Neural cell (in vitro differentiated cells): ENCODE measurements around the gene TMED9. TPM values are rescaled to one million over a fixed set of nuclear protein-coding genes. Genes with fewer than 3 reads are reported as not detected.

Experiments
- H2AFZ ChIP-seq: fragments of 200-600, 300-800 bp; sonication (generic), shearing (Covaris generic); 2 replicates; pipeline ENCODE4 v1.6.0; 2014; ENCODE audit warnings: low read depth, mild to moderate bottlenecking, antibody characterized with exemption, low read length, moderate library complexity
- H3F3A ChIP-seq: fragments of 200-600 bp; shearing (Covaris generic); 2 replicates; pipeline ENCODE4 v1.6.1; 2016; ENCODE audit warnings: mild to moderate bottlenecking, moderate library complexity, mixed read lengths, antibody characterized with exemption, low read length; ENCODE audit not compliant: insufficient read depth, poor library complexity, severe bottlenecking
- H3K27ac ChIP-seq: fragments of 200-600, 300-800 bp; sonication (generic), shearing (Covaris generic); 2 replicates; pipeline ENCODE4 v1.5.1; 2014; ENCODE audit warnings: mild to moderate bottlenecking, low read length, moderate library complexity
- H3K27me3 ChIP-seq: fragments of 300-800, 200-600 bp; sonication (generic), shearing (Covaris generic); 2 replicates; pipeline ENCODE4 v1.6.0; 2014; ENCODE audit warnings: mild to moderate bottlenecking, low read depth, low read length, moderate library complexity; ENCODE audit not compliant: insufficient read depth
- H3K36me3 ChIP-seq: fragments of 300-800, 200-600 bp; sonication (generic), shearing (Covaris generic); 2 replicates; pipeline ENCODE4 v1.5.1; 2014; ENCODE audit warnings: mild to moderate bottlenecking, antibody characterized with exemption, low read length, moderate library complexity; ENCODE audit not compliant: insufficient read depth
- H3K4me2 ChIP-seq: fragments of 300-800, 200-600 bp; sonication (generic), shearing (Covaris generic); 2 replicates; pipeline ENCODE4 v1.6.0; 2014; ENCODE audit warnings: mild to moderate bottlenecking, low read length
- H3K4me3 ChIP-seq: fragments of 300-800, 200-600 bp; sonication (generic), shearing (Covaris generic); 2 replicates; pipeline ENCODE4 v1.5.1; 2014; ENCODE audit warnings: mild to moderate bottlenecking, low read length, moderate library complexity
- H3K79me2 ChIP-seq: fragments of 200-600 bp; shearing (Covaris generic); replicated peaks from 2 replicates; pipeline ENCODE4 v1.6.0; 2014; ENCODE audit warnings: mild to moderate bottlenecking, low read length, moderate library complexity; ENCODE audit not compliant: insufficient read depth
- H3K9ac ChIP-seq: fragments of 300-800, 200-600 bp; sonication (generic), shearing (Covaris generic); 2 replicates; pipeline ENCODE4 v1.6.1; 2016; ENCODE audit warnings: mild to moderate bottlenecking, low read length, mixed read lengths
- H3K9me2 ChIP-seq: fragments of 200-600 bp; shearing (Covaris generic); 2 replicates; pipeline ENCODE4 v1.6.1; 2016; ENCODE audit warnings: mild to moderate bottlenecking, low read length, mixed read lengths; ENCODE audit not compliant: insufficient read depth
- H3K9me3 ChIP-seq: fragments of 200-600, 300-800 bp; sonication (generic), shearing (Covaris generic); 2 replicates; pipeline ENCODE4 v1.6.1; 2016; ENCODE audit warnings: mild to moderate bottlenecking, mixed run types, low read length, moderate library complexity, mixed read lengths
- H4K20me1 ChIP-seq: fragments of 200-600 bp; shearing (Covaris generic); 2 replicates; pipeline ENCODE4 v1.6.1; 2016; ENCODE audit warnings: mild to moderate bottlenecking, mixed run types; ENCODE audit not compliant: insufficient read depth
- EP300 ChIP-seq: fragments of 450-650 bp; conservative IDR thresholded peaks from 2 replicates; pipeline ENCODE4 v1.6.1; 2014; ENCODE audit warnings: antibody characterized with exemption, mild to moderate bottlenecking, moderate library complexity; ENCODE audit not compliant: poor library complexity, severe bottlenecking
- EZH2 ChIP-seq: fragments of 200-600, 300-800 bp; shearing (Covaris generic), sonication (generic); IDR thresholded peaks from 2 replicates; pipeline ENCODE4 v1.6.1; 2014; ENCODE audit warnings: antibody characterized with exemption, low read length, borderline replicate concordance, mild to moderate bottlenecking; ENCODE audit not compliant: insufficient read depth, poor library complexity, severe bottlenecking
- MXI1 ChIP-seq: fragments of 450-650 bp; conservative IDR thresholded peaks from 2 replicates; pipeline ENCODE4 v1.6.1; 2014; ENCODE audit warnings: antibody characterized with exemption, mild to moderate bottlenecking; ENCODE audit not compliant: poor library complexity, severe bottlenecking
- POLR2AphosphoS5 ChIP-seq: IDR thresholded peaks from 2 replicates; pipeline ENCODE4 v1.6.1; 2012
- RAD21 ChIP-seq: fragments of 450-650 bp; conservative IDR thresholded peaks from 2 replicates; pipeline ENCODE4 v1.6.1; 2014; ENCODE audit warnings: antibody characterized with exemption, mild to moderate bottlenecking, moderate library complexity
- SMC3 ChIP-seq: fragments of 450-650 bp; conservative IDR thresholded peaks from 2 replicates; pipeline ENCODE4 v1.6.1; 2014; ENCODE audit warnings: antibody characterized with exemption, mild to moderate bottlenecking, moderate library complexity; ENCODE audit not compliant: poor library complexity
- TAF1 ChIP-seq: IDR thresholded peaks from 2 replicates; pipeline ENCODE4 v1.6.1; 2012; ENCODE audit warnings: low read depth
- polyA plus RNA-seq: library from polyadenylated mRNA; depleted of rRNA; stranded (reverse); fragments of >200 nt; gene quantifications from 2 replicates; pipeline ENCODE4 v1.2.3, GENCODE V29; 2014
- TF ChIP-seq, protein P1 (sequence below): fragments of 450-650 bp; IDR thresholded peaks from 2 replicates; pipeline ENCODE4 v1.5.1; 2014; ENCODE audit warnings: antibody characterized with exemption, mild to moderate bottlenecking, moderate library complexity; ENCODE audit not compliant: poor library complexity, severe bottlenecking
- TF ChIP-seq, protein P2 (sequence below): IDR thresholded peaks from 2 replicates; pipeline ENCODE4 v1.6.1; 2012; ENCODE audit warnings: borderline replicate concordance

Gene TMED9
- polyA plus RNA-seq, 1 donor from 2014 or later: 59.1 TPM

DNA sequence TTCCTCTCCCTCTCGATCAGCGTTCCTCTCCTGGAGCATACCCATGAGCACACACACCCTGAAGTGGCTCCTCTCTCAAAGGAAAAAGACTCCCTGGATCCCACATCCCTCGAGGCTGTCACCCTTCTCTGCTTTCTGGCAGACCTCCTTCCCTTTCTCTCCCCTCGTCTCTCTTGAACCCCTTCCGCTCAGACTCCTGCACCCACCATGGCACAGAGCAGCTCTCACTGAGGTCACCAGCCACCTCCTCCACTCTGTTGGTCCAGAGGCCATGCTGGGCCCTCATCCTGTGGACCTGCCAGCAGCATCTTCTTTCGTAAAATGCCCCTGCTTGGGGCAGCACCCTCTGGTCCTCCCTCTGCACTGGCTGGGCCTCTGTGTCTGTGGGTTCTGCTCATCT is 13.7 kb downstream of the TMED9 start:
- no peaks in the 10 kb centered on the region for H3K9me2 ChIP-seq
- no peak overlapping the region for H3K9ac ChIP-seq
- H3K36me3 ChIP-seq: no peaks in the 10 kb centered on the region
- no peak for TF ChIP-seq MXI1
- TF ChIP-seq EZH2: no peak
- TF ChIP-seq EP300: no peak
- H3K27ac ChIP-seq: no peak overlapping the region
- H2AFZ ChIP-seq: no peak overlapping the region
- no peaks in the 10 kb centered on the region for H3K9me3 ChIP-seq
- no peaks in the 10 kb centered on the region for H4K20me1 ChIP-seq
- H3K4me3 ChIP-seq: no peak overlapping the region
- no peak overlapping the region for H3K4me2 ChIP-seq
- no peaks in the 10 kb centered on the region for H3K27me3 ChIP-seq
- peaks cover 7% of the 10 kb centered on the region for H3K79me2 ChIP-seq
- H3F3A ChIP-seq: no peaks in the 10 kb centered on the region

DNA sequence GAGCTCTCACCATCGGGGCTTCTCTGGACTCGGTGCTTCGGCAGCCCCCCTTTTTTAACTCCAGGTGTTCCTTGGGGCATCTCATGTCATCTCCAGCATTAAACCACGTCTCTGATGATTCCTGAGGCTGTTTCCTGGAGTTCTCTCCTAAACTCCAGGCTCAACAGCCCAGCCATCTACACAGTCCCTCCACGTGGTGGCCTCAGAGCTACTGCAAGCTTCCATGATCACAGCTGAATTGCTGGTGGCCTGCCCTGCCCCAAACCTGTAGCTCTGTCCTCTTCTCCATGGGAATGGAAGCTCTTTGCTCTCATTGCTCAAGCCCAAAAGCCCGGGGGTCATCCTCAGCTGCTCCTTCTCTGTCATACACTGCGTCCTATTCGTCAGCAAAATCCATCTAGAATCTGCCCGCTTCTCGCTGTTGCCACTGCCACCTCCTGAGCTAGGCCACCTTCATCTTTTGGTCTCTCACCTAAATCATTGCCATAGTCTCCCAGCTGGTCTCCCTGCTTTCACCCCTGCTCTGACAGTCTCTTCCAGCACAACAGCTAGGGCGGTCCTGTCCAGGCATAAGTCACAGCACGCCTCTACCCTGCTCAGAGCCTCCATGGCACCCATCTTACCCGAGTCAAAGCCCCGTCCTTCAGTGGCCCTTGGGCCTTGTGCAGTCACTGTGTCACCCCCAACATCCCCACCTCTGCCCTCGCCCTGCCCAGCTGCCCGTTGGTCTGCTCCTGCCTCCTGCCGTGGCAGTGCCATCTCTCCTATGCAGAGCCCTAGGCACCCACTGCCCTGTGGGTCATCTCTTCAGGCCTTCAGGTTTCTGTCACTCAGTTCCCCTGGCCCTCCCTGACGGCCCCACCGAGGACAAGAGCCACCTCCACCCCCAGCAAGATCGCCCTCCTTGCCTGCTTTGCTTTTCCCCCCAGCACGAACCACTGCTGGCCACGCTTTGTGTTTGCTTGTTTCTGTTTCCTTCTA is 14.4 kb downstream of the TMED9 start:
- Histone ChIP-seq H3K79me2 (peaks cover 2% of the 10 kb centered on the region), H2AFZ (no peak overlapping the region), H3K4me2 (no peak overlapping the region), H3K27me3 (no peaks in the 10 kb centered on the region), H3K27ac (no peak overlapping the region), H3F3A (no peaks in the 10 kb centered on the region), H4K20me1 (no peaks in the 10 kb centered on the region), H3K9me2 (no peaks in the 10 kb centered on the region), H3K9ac (no peak overlapping the region), H3K4me3 (no peak overlapping the region), H3K36me3 (no peaks in the 10 kb centered on the region), H3K9me3 (no peaks in the 10 kb centered on the region)
- TF ChIP-seq EZH2 (no peak), EP300 (no peak), POLR2AphosphoS5 (no peak)
- TF ChIP-seq, protein P1, sequence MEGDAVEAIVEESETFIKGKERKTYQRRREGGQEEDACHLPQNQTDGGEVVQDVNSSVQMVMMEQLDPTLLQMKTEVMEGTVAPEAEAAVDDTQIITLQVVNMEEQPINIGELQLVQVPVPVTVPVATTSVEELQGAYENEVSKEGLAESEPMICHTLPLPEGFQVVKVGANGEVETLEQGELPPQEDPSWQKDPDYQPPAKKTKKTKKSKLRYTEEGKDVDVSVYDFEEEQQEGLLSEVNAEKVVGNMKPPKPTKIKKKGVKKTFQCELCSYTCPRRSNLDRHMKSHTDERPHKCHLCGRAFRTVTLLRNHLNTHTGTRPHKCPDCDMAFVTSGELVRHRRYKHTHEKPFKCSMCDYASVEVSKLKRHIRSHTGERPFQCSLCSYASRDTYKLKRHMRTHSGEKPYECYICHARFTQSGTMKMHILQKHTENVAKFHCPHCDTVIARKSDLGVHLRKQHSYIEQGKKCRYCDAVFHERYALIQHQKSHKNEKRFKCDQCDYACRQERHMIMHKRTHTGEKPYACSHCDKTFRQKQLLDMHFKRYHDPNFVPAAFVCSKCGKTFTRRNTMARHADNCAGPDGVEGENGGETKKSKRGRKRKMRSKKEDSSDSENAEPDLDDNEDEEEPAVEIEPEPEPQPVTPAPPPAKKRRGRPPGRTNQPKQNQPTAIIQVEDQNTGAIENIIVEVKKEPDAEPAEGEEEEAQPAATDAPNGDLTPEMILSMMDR: no peak

DNA sequence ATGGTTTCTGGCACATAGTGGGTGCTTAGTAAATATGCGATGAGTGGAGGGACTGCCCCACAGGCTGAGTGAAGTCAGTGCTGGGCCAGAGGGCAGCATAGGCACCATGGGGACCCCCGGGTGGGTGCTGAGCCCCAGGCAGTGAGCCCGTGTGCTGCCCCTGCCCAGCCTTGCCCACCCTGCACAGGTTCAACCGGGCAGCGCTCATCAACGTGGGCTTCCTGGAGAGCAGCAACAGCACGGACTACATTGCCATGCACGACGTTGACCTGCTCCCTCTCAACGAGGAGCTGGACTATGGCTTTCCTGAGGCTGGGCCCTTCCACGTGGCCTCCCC is 15.1 kb downstream of the TMED9 start:
- H3K9me2 ChIP-seq: no peaks in the 10 kb centered on the region
- no peaks in the 10 kb centered on the region for H4K20me1 ChIP-seq
- no peaks in the 10 kb centered on the region for H3K9me3 ChIP-seq
- H3K27ac ChIP-seq: no peak overlapping the region
- no peak overlapping the region for H3K4me2 ChIP-seq
- no peak overlapping the region for H2AFZ ChIP-seq
- no peak for TF ChIP-seq RAD21
- no peak for TF ChIP-seq TAF1
- TF ChIP-seq EZH2: no peak
- no peak for TF ChIP-seq EP300
- no peak for TF ChIP-seq MXI1
- TF ChIP-seq, protein P2, sequence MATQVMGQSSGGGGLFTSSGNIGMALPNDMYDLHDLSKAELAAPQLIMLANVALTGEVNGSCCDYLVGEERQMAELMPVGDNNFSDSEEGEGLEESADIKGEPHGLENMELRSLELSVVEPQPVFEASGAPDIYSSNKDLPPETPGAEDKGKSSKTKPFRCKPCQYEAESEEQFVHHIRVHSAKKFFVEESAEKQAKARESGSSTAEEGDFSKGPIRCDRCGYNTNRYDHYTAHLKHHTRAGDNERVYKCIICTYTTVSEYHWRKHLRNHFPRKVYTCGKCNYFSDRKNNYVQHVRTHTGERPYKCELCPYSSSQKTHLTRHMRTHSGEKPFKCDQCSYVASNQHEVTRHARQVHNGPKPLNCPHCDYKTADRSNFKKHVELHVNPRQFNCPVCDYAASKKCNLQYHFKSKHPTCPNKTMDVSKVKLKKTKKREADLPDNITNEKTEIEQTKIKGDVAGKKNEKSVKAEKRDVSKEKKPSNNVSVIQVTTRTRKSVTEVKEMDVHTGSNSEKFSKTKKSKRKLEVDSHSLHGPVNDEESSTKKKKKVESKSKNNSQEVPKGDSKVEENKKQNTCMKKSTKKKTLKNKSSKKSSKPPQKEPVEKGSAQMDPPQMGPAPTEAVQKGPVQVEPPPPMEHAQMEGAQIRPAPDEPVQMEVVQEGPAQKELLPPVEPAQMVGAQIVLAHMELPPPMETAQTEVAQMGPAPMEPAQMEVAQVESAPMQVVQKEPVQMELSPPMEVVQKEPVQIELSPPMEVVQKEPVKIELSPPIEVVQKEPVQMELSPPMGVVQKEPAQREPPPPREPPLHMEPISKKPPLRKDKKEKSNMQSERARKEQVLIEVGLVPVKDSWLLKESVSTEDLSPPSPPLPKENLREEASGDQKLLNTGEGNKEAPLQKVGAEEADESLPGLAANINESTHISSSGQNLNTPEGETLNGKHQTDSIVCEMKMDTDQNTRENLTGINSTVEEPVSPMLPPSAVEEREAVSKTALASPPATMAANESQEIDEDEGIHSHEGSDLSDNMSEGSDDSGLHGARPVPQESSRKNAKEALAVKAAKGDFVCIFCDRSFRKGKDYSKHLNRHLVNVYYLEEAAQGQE: no peak
- TF ChIP-seq SMC3: no peak
- no peak for TF ChIP-seq POLR2AphosphoS5
- TF ChIP-seq, protein P1: no peak
- H3K79me2 ChIP-seq: no peaks in the 10 kb centered on the region
- no peaks in the 10 kb centered on the region for H3K36me3 ChIP-seq
- no peak overlapping the region for H3K4me3 ChIP-seq
- H3K9ac ChIP-seq: no peak overlapping the region
- H3F3A ChIP-seq: no peaks in the 10 kb centered on the region
- no peaks in the 10 kb centered on the region for H3K27me3 ChIP-seq
